IMR-90 (cell line): Measurements from ENCODE around the gene BMERB1. TPM values are rescaled to one million over a fixed set of nuclear protein-coding genes. Genes with fewer than 3 reads are reported as not detected.

ENCODE experiments used
- ATAC-seq: fragments of 200-7000 bp; cut with Tn5 transposase; 2 replicates; pipeline ENCODE4 v1.9.1; 2020; ENCODE audit warnings: low read depth, mild to moderate bottlenecking, moderate library complexity
- BruUV-seq: library from RNA; stranded (reverse); fragments of 400-500 nt; replicated peaks from 2 replicates; lab custom pipeline; 2021; lab: Mats Ljungman, UMichigan
- CTCF ChIA-PET: fragments of 300-600 bp; formaldehyde crosslinking; extraction: SDS; loops from one replicate; lab custom pipeline; 2021; ENCODE audit warnings: antibody characterized with exemption; lab: Yijun Ruan, JAX
- POLR2A ChIA-PET: fragments of 300-600 bp; sonication (Branson Sonifier 250); formaldehyde crosslinking; loops from one replicate; lab custom pipeline; 2022; ENCODE audit warnings: antibody characterized with exemption; ENCODE audit not compliant: unreplicated experiment; lab: Charles Lee
- DNase-seq: peaks from one replicate; pipeline ENCODE4 v3.0.0; 2013
- H2AFZ ChIP-seq: replicated peaks from 2 replicates; pipeline ENCODE3; 2013; ENCODE audit warnings: low read length, mild to moderate bottlenecking; ENCODE audit not compliant: poor library complexity
- H2AK5ac ChIP-seq: 2 replicates; pipeline ENCODE4 v1.6.1; 2013; ENCODE audit warnings: low read depth, low read length, inconsistent platforms
- H2AK9ac ChIP-seq: replicated peaks from 2 replicates; pipeline ENCODE3; 2013; ENCODE audit warnings: mild to moderate bottlenecking, low read depth, low read length, moderate library complexity; ENCODE audit not compliant: poor library complexity
- H2BK120ac ChIP-seq: 2 replicates; pipeline ENCODE4 v1.6.1; 2013; ENCODE audit warnings: low read depth, low read length, inconsistent platforms
- H2BK15ac ChIP-seq: 3 replicates; pipeline ENCODE4 v1.6.1; 2013; ENCODE audit warnings: low read depth, low read length, inconsistent platforms
- H2BK20ac ChIP-seq: 2 replicates; pipeline ENCODE4 v1.6.1; 2013; ENCODE audit warnings: low read depth, mild to moderate bottlenecking, inconsistent platforms, low read length, moderate library complexity
- H2BK5ac ChIP-seq: 2 replicates; pipeline ENCODE4 v1.6.1; 2013; ENCODE audit warnings: mild to moderate bottlenecking, low read depth, low read length, inconsistent platforms; ENCODE audit not compliant: poor library complexity, severe bottlenecking
- H3K14ac ChIP-seq: replicated peaks from 2 replicates; pipeline ENCODE4 v1.6.1; 2013; ENCODE audit warnings: low read depth, low read length, inconsistent platforms
- H3K18ac ChIP-seq: 2 replicates; pipeline ENCODE4 v1.6.1; 2013; ENCODE audit warnings: low read depth, low read length, control low read depth
- H3K23ac ChIP-seq: 2 replicates; pipeline ENCODE4 v1.6.1; 2013; ENCODE audit warnings: low read depth, low read length, inconsistent platforms
- H3K27ac ChIP-seq: 2 replicates; pipeline ENCODE4 v1.5.1; 2013; ENCODE audit warnings: mild to moderate bottlenecking, control low read depth, low read length; ENCODE audit not compliant: insufficient read depth
- H3K27me3 ChIP-seq: 2 replicates; pipeline ENCODE4 v1.6.1; 2013; ENCODE audit warnings: low read length; ENCODE audit not compliant: control insufficient read depth, insufficient read depth
- H3K36me3 ChIP-seq: 2 replicates; pipeline ENCODE4 v1.6.1; 2013; ENCODE audit warnings: low read length, mixed read lengths; ENCODE audit not compliant: control insufficient read depth, insufficient read depth
- H3K4ac ChIP-seq: 2 replicates; pipeline ENCODE4 v1.6.1; 2013; ENCODE audit warnings: low read depth, low read length, inconsistent platforms
- H3K4me1 ChIP-seq: 2 replicates; pipeline ENCODE4 v1.6.1; 2013; ENCODE audit warnings: low read length, mixed read lengths; ENCODE audit not compliant: control insufficient read depth, insufficient read depth
- H3K4me2 ChIP-seq: 2 replicates; pipeline ENCODE4 v1.6.1; 2013; ENCODE audit warnings: low read depth, mild to moderate bottlenecking, control low read depth, low read length, moderate library complexity
- H3K4me3 ChIP-seq: 2 replicates; pipeline ENCODE4 v1.5.1; 2013; ENCODE audit warnings: low read depth, mild to moderate bottlenecking, control low read depth, low read length, moderate library complexity; ENCODE audit not compliant: insufficient read depth
- H3K56ac ChIP-seq: 2 replicates; pipeline ENCODE4 v1.6.1; 2013; ENCODE audit warnings: low read length, inconsistent platforms; ENCODE audit not compliant: insufficient read depth; ENCODE audit errors: extremely low read depth
- H3K79me1 ChIP-seq, 2 experiments: 2 replicates each; pipeline ENCODE4 v1.6.1; 2013; ENCODE audit warnings: low read length in 2 of 2, inconsistent platforms in 1 of 2, low read depth in 1 of 2
- H3K9ac ChIP-seq: 2 replicates; pipeline ENCODE4 v1.6.1; 2013; ENCODE audit warnings: low read depth, low read length, control low read depth
- H3K9me1 ChIP-seq: 2 replicates; pipeline ENCODE4 v1.6.1; 2013; ENCODE audit warnings: low read length, inconsistent platforms; ENCODE audit not compliant: insufficient read depth
- H3K9me3 ChIP-seq: 2 replicates; pipeline ENCODE4 v1.6.1; 2013; ENCODE audit warnings: low read length; ENCODE audit not compliant: control insufficient read depth, insufficient read depth
- H4K20me1 ChIP-seq: 2 replicates; pipeline ENCODE4 v1.6.1; 2013; ENCODE audit warnings: low read length, inconsistent platforms; ENCODE audit not compliant: insufficient read depth
- H4K5ac ChIP-seq: 2 replicates; pipeline ENCODE4 v1.6.1; 2013; ENCODE audit warnings: mild to moderate bottlenecking, low read depth, low read length, control low read depth
- H4K8ac ChIP-seq, 2 experiments: 2 replicates each; pipeline ENCODE4 v1.6.1; 2013; ENCODE audit warnings: low read depth in 2 of 2, low read length in 2 of 2, control low read depth in 1 of 2, inconsistent platforms in 1 of 2
- H4K91ac ChIP-seq: 2 replicates; pipeline ENCODE4 v1.6.1; 2013; ENCODE audit warnings: low read depth, low read length, inconsistent platforms; ENCODE audit not compliant: insufficient read depth
- BHLHE40 ChIP-seq: fragments of 150-350 bp; IDR thresholded peaks from 2 replicates; pipeline ENCODE4 v1.6.1; 2016; ENCODE audit warnings: mild to moderate bottlenecking, low read depth, low read length
- CEBPB ChIP-seq: IDR thresholded peaks from 2 replicates; pipeline ENCODE4 v1.6.1; 2012; ENCODE audit warnings: low read depth, low read length, improper control_type of control experiment
- CHD1 ChIP-seq: IDR thresholded peaks from 2 replicates; pipeline ENCODE4 v1.6.1; 2012; ENCODE audit warnings: low read depth, low read length, improper control_type of control experiment
- FOS ChIP-seq: fragments of 150-350 bp; IDR thresholded peaks from 2 replicates; pipeline ENCODE4 v1.6.1; 2016; ENCODE audit warnings: low read depth, low read length
- MAFK ChIP-seq: IDR thresholded peaks from 2 replicates; pipeline ENCODE4 v1.6.1; 2012; ENCODE audit warnings: low read depth, low read length, improper control_type of control experiment
- MAZ ChIP-seq: IDR thresholded peaks from 2 replicates; pipeline ENCODE4 v1.6.1; 2012; ENCODE audit warnings: low read depth, mild to moderate bottlenecking, low read length, improper control_type of control experiment, moderate library complexity, borderline replicate concordance
- MXI1 ChIP-seq: IDR thresholded peaks from 2 replicates; pipeline ENCODE4 v1.6.1; 2012; ENCODE audit warnings: low read depth, mild to moderate bottlenecking, low read length, moderate library complexity, borderline replicate concordance
- NFE2L2 ChIP-seq: fragments of 150-350 bp; IDR thresholded peaks from 2 replicates; pipeline ENCODE4 v1.6.1; 2016; ENCODE audit warnings: low read depth, mild to moderate bottlenecking, low read length
- POLR2A ChIP-seq: IDR thresholded peaks from 2 replicates; pipeline ENCODE4 v1.6.1; 2012; ENCODE audit warnings: mild to moderate bottlenecking, low read depth, low read length
- RAD21 ChIP-seq: IDR thresholded peaks from 2 replicates; pipeline ENCODE4 v1.6.1; 2012; ENCODE audit warnings: low read length, improper control_type of control experiment
- RCOR1 ChIP-seq: IDR thresholded peaks from 2 replicates; pipeline ENCODE4 v1.6.1; 2012; ENCODE audit warnings: mild to moderate bottlenecking, low read length, improper control_type of control experiment; ENCODE audit not compliant: insufficient replicate concordance
- RFX5 ChIP-seq: IDR thresholded peaks from 2 replicates; pipeline ENCODE4 v1.8.0; 2012; ENCODE audit warnings: low read depth, mild to moderate bottlenecking, low read length, moderate library complexity
- SMC3 ChIP-seq: fragments of 150-350 bp; IDR thresholded peaks from 2 replicates; pipeline ENCODE4 v1.6.1; 2016; ENCODE audit warnings: low read depth, mild to moderate bottlenecking, antibody characterized with exemption, low read length, moderate library complexity
- WGBS, 2 experiments: methylation state at CpG; one replicate each; pipeline versions ENCODE4 v1.1.5 to v1.1.7; 2013; ENCODE audit warnings: missing lambda C conversion rate in 2 of 2; ENCODE audit not compliant: insufficient read length in 1 of 2; ENCODE audit errors: extremely low coverage in 2 of 2; 5-methylcytosine and 5-hydroxymethylcytosine counted together
- dilution Hi-C: fragments of 300-500 bp; cut with HindIII; formaldehyde crosslinking; loops from one replicate; pipeline ENCODE4 v1.14.3; 2018; ENCODE audit warnings: low sequenced_read_pairs; ENCODE audit not compliant: unreplicated experiment
- in situ Hi-C: fragments of 300-500 bp; cut with MboI; formaldehyde crosslinking; loops from 3 replicates; pipeline ENCODE4 v1.14.3; 2019; ENCODE audit warnings: low sequenced_read_pairs, inconsistent platforms, mixed read lengths
- intact Hi-C: fragments of 100-400 bp; cut with micrococcal nuclease; formaldehyde crosslinking; loops from 2 replicates; pipeline ENCODE4 v1.10.0; 2022
- polyA plus RNA-seq, 3 experiments: library from polyadenylated mRNA; depleted of rRNA; stranded (reverse); fragments of >200 nt; gene quantifications; 2 replicates each; pipeline ENCODE4 v1.2.3, GENCODE V29; 2012; ENCODE audit warnings: low replicate concordance in 1 of 3
- total RNA-seq: library from RNA; depleted of rRNA; stranded (reverse); fragments of >200 nt; gene quantifications from 2 replicates; pipeline ENCODE4 v1.2.3, GENCODE V29; 2012
- TF ChIP-seq, protein P1 (sequence below): conservative IDR thresholded peaks from 2 replicates; pipeline ENCODE4 v1.5.1; 2012; ENCODE audit warnings: mild to moderate bottlenecking, low read depth, low read length, improper control_type of control experiment
- TF ChIP-seq, protein P2 (sequence below): fragments of 150-350 bp; IDR thresholded peaks from 2 replicates; pipeline ENCODE4 v1.6.1; 2016; ENCODE audit warnings: low read depth, mild to moderate bottlenecking, low read length, moderate library complexity, borderline replicate concordance
- TF ChIP-seq, protein P3 (sequence below): fragments of 150-350 bp; IDR thresholded peaks from 2 replicates; pipeline ENCODE4 v1.6.1; 2017; ENCODE audit warnings: mild to moderate bottlenecking, antibody characterized with exemption, low read length, low read depth

The BMERB1 gene
- total and polyA plus RNA-seq, 2 of the 4 experiments (the other 2 are of a cell fraction): 22.6 to 32.9 TPM

DNA sequence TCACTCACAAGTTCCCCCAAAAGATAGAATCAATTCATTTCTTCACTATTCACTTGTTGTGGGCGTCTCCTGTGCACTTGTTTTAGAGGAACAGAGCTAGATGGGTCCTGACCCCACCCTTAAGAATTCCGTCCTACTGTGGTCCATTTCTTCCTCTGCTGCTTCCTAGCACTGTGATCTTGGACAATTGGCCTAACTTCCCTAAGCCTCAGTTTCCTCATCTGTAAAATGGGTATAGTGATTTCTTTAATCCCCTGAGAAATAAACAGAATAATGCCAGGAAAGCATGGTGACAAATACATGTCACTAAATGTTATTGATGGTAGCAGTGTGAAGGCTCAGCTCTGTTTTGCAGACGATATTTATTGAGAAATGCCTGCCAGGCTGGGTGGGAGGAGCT lies 9.9 kb downstream of the BMERB1 start:
- no peak overlapping the region for H3K27ac ChIP-seq
- no TSS peak for BruUV-seq
- H3K4ac ChIP-seq: no peak overlapping the region
- H3K4me2 ChIP-seq: no peak overlapping the region
- CTCF ChIA-PET: no interaction called here
- TF ChIP-seq POLR2A (no peak), MAZ (no peak), MXI1 (no peak), CHD1 (no peak), RCOR1 (no peak), MAFK (no peak), NFE2L2 (no peak), FOS (no peak), RFX5 (no peak), RAD21 (no peak), CEBPB (no peak), SMC3 (no peak), BHLHE40 (no peak)
- TF ChIP-seq, protein P1, sequence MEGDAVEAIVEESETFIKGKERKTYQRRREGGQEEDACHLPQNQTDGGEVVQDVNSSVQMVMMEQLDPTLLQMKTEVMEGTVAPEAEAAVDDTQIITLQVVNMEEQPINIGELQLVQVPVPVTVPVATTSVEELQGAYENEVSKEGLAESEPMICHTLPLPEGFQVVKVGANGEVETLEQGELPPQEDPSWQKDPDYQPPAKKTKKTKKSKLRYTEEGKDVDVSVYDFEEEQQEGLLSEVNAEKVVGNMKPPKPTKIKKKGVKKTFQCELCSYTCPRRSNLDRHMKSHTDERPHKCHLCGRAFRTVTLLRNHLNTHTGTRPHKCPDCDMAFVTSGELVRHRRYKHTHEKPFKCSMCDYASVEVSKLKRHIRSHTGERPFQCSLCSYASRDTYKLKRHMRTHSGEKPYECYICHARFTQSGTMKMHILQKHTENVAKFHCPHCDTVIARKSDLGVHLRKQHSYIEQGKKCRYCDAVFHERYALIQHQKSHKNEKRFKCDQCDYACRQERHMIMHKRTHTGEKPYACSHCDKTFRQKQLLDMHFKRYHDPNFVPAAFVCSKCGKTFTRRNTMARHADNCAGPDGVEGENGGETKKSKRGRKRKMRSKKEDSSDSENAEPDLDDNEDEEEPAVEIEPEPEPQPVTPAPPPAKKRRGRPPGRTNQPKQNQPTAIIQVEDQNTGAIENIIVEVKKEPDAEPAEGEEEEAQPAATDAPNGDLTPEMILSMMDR: no peak
- TF ChIP-seq, protein P2, sequence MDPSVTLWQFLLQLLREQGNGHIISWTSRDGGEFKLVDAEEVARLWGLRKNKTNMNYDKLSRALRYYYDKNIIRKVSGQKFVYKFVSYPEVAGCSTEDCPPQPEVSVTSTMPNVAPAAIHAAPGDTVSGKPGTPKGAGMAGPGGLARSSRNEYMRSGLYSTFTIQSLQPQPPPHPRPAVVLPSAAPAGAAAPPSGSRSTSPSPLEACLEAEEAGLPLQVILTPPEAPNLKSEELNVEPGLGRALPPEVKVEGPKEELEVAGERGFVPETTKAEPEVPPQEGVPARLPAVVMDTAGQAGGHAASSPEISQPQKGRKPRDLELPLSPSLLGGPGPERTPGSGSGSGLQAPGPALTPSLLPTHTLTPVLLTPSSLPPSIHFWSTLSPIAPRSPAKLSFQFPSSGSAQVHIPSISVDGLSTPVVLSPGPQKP: no peak
- TF ChIP-seq, protein P3, sequence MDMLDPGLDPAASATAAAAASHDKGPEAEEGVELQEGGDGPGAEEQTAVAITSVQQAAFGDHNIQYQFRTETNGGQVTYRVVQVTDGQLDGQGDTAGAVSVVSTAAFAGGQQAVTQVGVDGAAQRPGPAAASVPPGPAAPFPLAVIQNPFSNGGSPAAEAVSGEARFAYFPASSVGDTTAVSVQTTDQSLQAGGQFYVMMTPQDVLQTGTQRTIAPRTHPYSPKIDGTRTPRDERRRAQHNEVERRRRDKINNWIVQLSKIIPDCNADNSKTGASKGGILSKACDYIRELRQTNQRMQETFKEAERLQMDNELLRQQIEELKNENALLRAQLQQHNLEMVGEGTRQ: no peak
- no peak for DNase-seq
- POLR2A ChIA-PET: no interaction called here
- H2BK120ac ChIP-seq: no peak overlapping the region
- H3K4me1 ChIP-seq: peaks cover 17% of the 10 kb centered on the region
- H2BK20ac ChIP-seq: no peak overlapping the region
- no peak overlapping the region for H3K14ac ChIP-seq
- H4K20me1 ChIP-seq: peaks cover 30% of the 10 kb centered on the region
- no peak overlapping the region for H4K5ac ChIP-seq
- H2AK5ac ChIP-seq: no peak overlapping the region
- H4K91ac ChIP-seq: no peak overlapping the region
- H2BK15ac ChIP-seq: no peak overlapping the region
- H3K56ac ChIP-seq: no peak overlapping the region
- H3K9me1 ChIP-seq: 0 out of 2 replicates have a peak, but pooled peaks cover 2% of the 10 kb centered on the region
- H3K27me3 ChIP-seq: no peaks in the 10 kb centered on the region
- H3K79me1 ChIP-seq: peaks cover 38 to 66% of the 10 kb centered on the region in 2 experiments
- no peak overlapping the region for H2BK5ac ChIP-seq
- no peak overlapping the region for H2AK9ac ChIP-seq
- no peak overlapping the region for H3K23ac ChIP-seq
- H2AFZ ChIP-seq: no peak overlapping the region
- in situ Hi-C loops (loop anchor here (5.0 kb wide), 1 partner anchor 33 kb away; no protein-coding TSS in a partner anchor), intact Hi-C loops (no loop called here), dilution Hi-C loops (no loop called here)
- peaks cover 2% of the 10 kb centered on the region; the same call in 1 of the 2 replicates for H3K36me3 ChIP-seq
- H3K9me3 ChIP-seq: no peaks in the 10 kb centered on the region
- whole genome bisulfite sequencing, 2 experiments: 80% methylated on average over 1 of the region's 3 CpGs; no CpG with 5 or more reads in 1 of the 2 experiments
- no peak overlapping the region for H4K8ac ChIP-seq
- H3K9ac ChIP-seq: no peak overlapping the region
- no peak overlapping the region for H3K18ac ChIP-seq
- no peak overlapping the region for H3K4me3 ChIP-seq
- ATAC-seq: no peak
